ENCODE data around the gene PARP1. TPM values are rescaled to one million over a fixed set of nuclear protein-coding genes. Genes with fewer than 3 reads are reported as not detected.

PARP1 gene
- total and polyA plus RNA-seq, 2 donors (not counting 1 experiment from before 2014, with no cell fraction given): 118 to 180 TPM

GRCh38 chr1:226403201-226404034 lies 4.5 kb downstream of the PARP1 start:
- no peak overlapping the region for H2AFZ ChIP-seq (ENCODE audit: insufficient read depth, low read depth, low read length, poor library complexity, severe bottlenecking)
- Mint-ChIP-seq H3K4me3 (peak overlapping the region; percentile 91), H3K27ac (peak overlapping the region; percentile 91), H3K27me3 (no peaks in the 10 kb centered on the region), H3K4me1 (peaks cover 73% of the 10 kb centered on the region), H3K9me3 (ENCODE audit: insufficient read depth) (no peaks in the 10 kb centered on the region)
- peak overlapping the region; percentile 75 for H3K4me2 ChIP-seq (replicated peaks; ENCODE audit: low read depth, low read length, poor library complexity, severe bottlenecking)
- H3K4me3 ChIP-seq (ENCODE audit: control extremely low read depth in 1 of 5, extremely low read depth in 1 of 5, insufficient read depth in 1 of 5, low read depth in 2 of 5, low read length in 4 of 5): peak overlapping the region; percentile 1 to 83 (median 21)
- peak overlapping the region; percentile 83 for H3K9ac ChIP-seq (ENCODE audit: low read length)
- 74% methylated on average over 13 of the region's 15 CpGs for WGBS (ENCODE audit: insufficient coverage)
- no peak for TF ChIP-seq EZH2 (IDR thresholded peaks at IDR 0.05; ENCODE audit: borderline replicate concordance, insufficient read depth, low read depth, low read length, poor library complexity, severe bottlenecking)
- peak; percentile 38 for TF ChIP-seq CTCF (IDR thresholded peaks at IDR 0.05)
- H3K4me1 ChIP-seq (ENCODE audit: control insufficient read depth in 2 of 2, insufficient read depth in 2 of 2, low read length in 2 of 2): peaks cover 54% of the 10 kb centered on the region in 2 donors
- intact Hi-C loops (cut with micrococcal nuclease): no loop called here
- ATAC-seq (ENCODE audit: low read depth) (no peak), DNase-seq (peak; percentile 44)
- peaks cover 81% of the 10 kb centered on the region for H4K20me1 ChIP-seq (ENCODE audit: control insufficient read depth, insufficient read depth, low read length, poor library complexity, severe bottlenecking)
- ChIA-PET CTCF (interaction anchor here (1.1 to 1.4 kb wide), 3 partner anchors 21 to 416 kb away, joined by 3 read pairs; no protein-coding TSS in a partner anchor), POLR2A (interaction anchor here (0.6 kb wide), 1 partner anchor 273 kb away, joined by 4 read pairs; no protein-coding TSS in a partner anchor)
- H3K27me3 ChIP-seq (replicated peaks in 1 of 4; ENCODE audit: control extremely low read depth in 1 of 4, control insufficient read depth in 3 of 4, insufficient read depth in 4 of 4, low read length in 3 of 4): no peaks in the 10 kb centered on the region
- peaks cover 0 to 4% (median 0%) of the 10 kb centered on the region in 3 donors for H3K9me3 ChIP-seq (ENCODE audit: control extremely low read depth in 1 of 3, control insufficient read depth in 2 of 3, insufficient read depth in 1 of 3, low read length in 2 of 3)
- H3K79me2 ChIP-seq (ENCODE audit: control insufficient read depth, insufficient read depth, low read length): peaks cover 88% of the 10 kb centered on the region
- H3K36me3 ChIP-seq (replicated peaks in 1 of 2; ENCODE audit: control extremely low read depth in 1 of 2, control insufficient read depth in 1 of 2, extremely low read depth in 1 of 2, insufficient read depth in 2 of 2, low read length in 1 of 2): peaks cover 4 to 45% of the 10 kb centered on the region in 2 experiments
- peak overlapping the region; percentile 55 to 88 for H3K27ac ChIP-seq (ENCODE audit: low read length in 2 of 2)

DNA sequence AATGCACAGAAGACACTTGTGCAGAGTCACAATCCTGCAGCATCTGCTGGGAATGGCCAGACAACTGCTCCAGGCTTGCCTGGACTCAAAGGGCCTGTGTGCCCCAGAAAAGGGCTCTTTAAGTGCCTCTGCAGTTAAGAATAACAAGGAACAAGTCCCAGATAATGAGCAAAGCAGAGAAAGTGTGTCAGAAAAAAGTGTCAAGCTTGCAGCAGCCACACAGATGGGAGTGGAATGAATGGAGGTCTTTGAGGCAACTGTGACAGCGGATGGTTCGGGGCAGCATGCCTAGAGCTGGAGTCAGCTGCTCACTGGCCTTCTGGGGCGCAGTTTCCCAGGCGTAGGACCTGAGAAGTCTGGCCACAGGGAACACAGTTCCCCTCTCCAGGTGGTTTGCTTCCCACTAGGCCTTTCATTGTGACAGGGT lies 5.1 kb downstream of the PARP1 start:
- Histone ChIP-seq H2AFZ (ENCODE audit: insufficient read depth, low read depth, low read length, poor library complexity, severe bottlenecking) (no peak overlapping the region), H3K79me2 (ENCODE audit: control insufficient read depth, insufficient read depth, low read length) (peaks cover 94% of the 10 kb centered on the region), H3K36me3 (replicated peaks in 1 of 2; ENCODE audit: control extremely low read depth in 1 of 2, control insufficient read depth in 1 of 2, extremely low read depth in 1 of 2, insufficient read depth in 2 of 2, low read length in 1 of 2) (peaks cover 4 to 52% of the 10 kb centered on the region in 2 experiments), H3K4me2 (replicated peaks; ENCODE audit: low read depth, low read length, poor library complexity, severe bottlenecking) (peak overlapping the region; percentile 75), H3K9me3 (ENCODE audit: control extremely low read depth in 1 of 3, control insufficient read depth in 2 of 3, insufficient read depth in 1 of 3, low read length in 2 of 3) (no peaks in the 10 kb centered on the region), H4K20me1 (ENCODE audit: control insufficient read depth, insufficient read depth, low read length, poor library complexity, severe bottlenecking) (peaks cover 85% of the 10 kb centered on the region), H3K4me3 (ENCODE audit: control extremely low read depth in 1 of 5, extremely low read depth in 1 of 5, insufficient read depth in 1 of 5, low read depth in 2 of 5, low read length in 4 of 5) (peak overlapping the region in 1 of 5 experiments; percentile 83), H3K9ac (ENCODE audit: low read length) (no peak overlapping the region), H3K27ac (ENCODE audit: low read length in 2 of 2) (peak overlapping the region; percentile 11 to 47), H3K27me3 (replicated peaks in 1 of 4; ENCODE audit: control extremely low read depth in 1 of 4, control insufficient read depth in 3 of 4, insufficient read depth in 4 of 4, low read length in 3 of 4) (no peaks in the 10 kb centered on the region), H3K4me1 (ENCODE audit: control insufficient read depth in 2 of 2, insufficient read depth in 2 of 2, low read length in 2 of 2) (peaks cover 53 to 54% of the 10 kb centered on the region in 2 donors)
- TF ChIP-seq EZH2 (IDR thresholded peaks at IDR 0.05; ENCODE audit: borderline replicate concordance, insufficient read depth, low read depth, low read length, poor library complexity, severe bottlenecking) (no peak), CTCF (IDR thresholded peaks at IDR 0.05) (no peak)
- DNase-seq: no peak
- intact Hi-C loops (cut with micrococcal nuclease): no loop called here
- ATAC-seq (ENCODE audit: low read depth): no peak
- Mint-ChIP-seq H3K27ac (peak overlapping the region; percentile 91), H3K4me1 (peaks cover 79% of the 10 kb centered on the region), H3K9me3 (ENCODE audit: insufficient read depth) (no peaks in the 10 kb centered on the region), H3K27me3 (no peaks in the 10 kb centered on the region), H3K4me3 (peak overlapping the region; percentile 91)
- 96% methylated on average over 4 of the region's 4 CpGs for WGBS (ENCODE audit: insufficient coverage)
- POLR2A ChIA-PET: interaction anchor here (0.6 kb wide), 1 partner anchor 273 kb away, joined by 4 read pairs; no protein-coding TSS in a partner anchor
- CTCF ChIA-PET: interaction anchor here (1.1 to 1.4 kb wide), 3 partner anchors 21 to 415 kb away, joined by 3 to 4 read pairs (median 3); no protein-coding TSS in a partner anchor
